Psoas muscle (tissue), 8 donors: ENCODE results near the gene IGF1. TPM values are rescaled to one million over a fixed set of nuclear protein-coding genes. Genes with fewer than 3 reads are reported as not detected.

Source experiments
- ATAC-seq, 4 donors: fragments of 200-7000 bp; cut with Tn5 transposase; one replicate each; pipeline ENCODE4 v1.9.1; 2020; ENCODE audit warnings: moderate library complexity in 3 of 4, mild to moderate bottlenecking in 2 of 4
- DNase-seq, 2 donors: peaks; one replicate each; pipeline ENCODE4 v3.0.0-alpha.2; 2020
- H3K27ac ChIP-seq: fragments of 200-600 bp; one replicate; pipeline ENCODE4 v1.8.0; 2022
- H3K27me3 ChIP-seq, 3 donors: fragments of 200-600 bp in 1 of 3; one replicate each; pipeline versions ENCODE4 v1.6.1 to v1.8.0; 2013 to 2022; ENCODE audit warnings: low read length in 2 of 3, mild to moderate bottlenecking in 2 of 3, moderate library complexity in 1 of 3; ENCODE audit not compliant: insufficient read depth in 3 of 3
- H3K36me3 ChIP-seq, 2 donors: fragments of 200-600 bp in 1 of 2; one replicate each; pipeline versions ENCODE4 v1.6.1 to v1.8.0; 2013 to 2022; ENCODE audit warnings: low read depth in 1 of 2, mild to moderate bottlenecking in 1 of 2, moderate library complexity in 1 of 2; ENCODE audit not compliant: insufficient read depth in 1 of 2
- H3K4me1 ChIP-seq: fragments of 200-600 bp; one replicate; pipeline ENCODE4 v1.8.0; 2022
- H3K4me3 ChIP-seq: fragments of 200-600 bp; one replicate; pipeline ENCODE4 v1.8.0; 2022; ENCODE audit warnings: mild to moderate bottlenecking
- H3K9me3 ChIP-seq: fragments of 200-600 bp; one replicate; pipeline ENCODE4 v1.8.0; 2022
- WGBS, 3 donors: extraction: QIAGEN DNeasy Blood & Tissue Kit; methylation state at CpG; one replicate each; pipeline versions ENCODE4 v1.1.6 to v1.1.7; 2013; 5-methylcytosine and 5-hydroxymethylcytosine counted together
- intact Hi-C, 2 donors: fragments of 100-400 bp; cut with DNase I; formaldehyde crosslinking; loops; one replicate each; pipeline versions ENCODE4 v1.11.0 to v1.14.2; 2022
- polyA plus RNA-seq, 3 donors: library from polyadenylated mRNA; stranded (reverse); fragments of 200-250 nt; gene quantifications; one replicate each; pipeline ENCODE4 v1.2.3, GENCODE V29; 2013
- total RNA-seq, 4 donors: library from RNA; stranded (reverse); fragmentation: NEBNext Ultra II Directional in 2 of 4; extraction: Animal tissue kit (Norgen Biotek cat#: 25700) in 2 of 4; gene quantifications; one replicate each; pipeline versions ENCODE4 v1.2.1 to v1.2.4, GENCODE V29; 2021 to 2023
- TF ChIP-seq, protein P1 (sequence below): fragments of 200-600 bp; IDR thresholded peaks from one replicate; pipeline ENCODE4 v1.8.0; 2022; ENCODE audit warnings: antibody characterized with exemption
- donor health status: healthy with polysubstance abuse.
- donor health status: DM: no; HTN: no; CAD: no; lungs with moderate emphysema.
- donor health status: Bipolar disorder and iron deficiency.
- donor health status: healthy.
- donor health status: DM: yes; HTN: yes; CAD: no.
- donor health status: DM: no; HTN: no; CAD: no.
- donor health status: DM: no; HTN: no; CAD: no.
- donor health status: DM: yes; HTN: yes; CAD: no.

IGF1 gene
- total and polyA plus RNA-seq, 7 donors = 5.3 to 30.2 (median 18.7) TPM

- Histone ChIP-seq H3K27ac (no peak overlapping the region), H3K9me3 (no peaks in the 10 kb centered on the region), H3K36me3 (no peaks in the 10 kb centered on the region), H3K4me1 (peaks cover 28% of the 10 kb centered on the region), H3K27me3 (no peaks in the 10 kb centered on the region), H3K4me3 (no peak overlapping the region)
- 72 to 79% (median 72%) methylated on average over 3 of the region's 3 CpGs for WGBS, 3 donors
- TF ChIP-seq, protein P1, sequence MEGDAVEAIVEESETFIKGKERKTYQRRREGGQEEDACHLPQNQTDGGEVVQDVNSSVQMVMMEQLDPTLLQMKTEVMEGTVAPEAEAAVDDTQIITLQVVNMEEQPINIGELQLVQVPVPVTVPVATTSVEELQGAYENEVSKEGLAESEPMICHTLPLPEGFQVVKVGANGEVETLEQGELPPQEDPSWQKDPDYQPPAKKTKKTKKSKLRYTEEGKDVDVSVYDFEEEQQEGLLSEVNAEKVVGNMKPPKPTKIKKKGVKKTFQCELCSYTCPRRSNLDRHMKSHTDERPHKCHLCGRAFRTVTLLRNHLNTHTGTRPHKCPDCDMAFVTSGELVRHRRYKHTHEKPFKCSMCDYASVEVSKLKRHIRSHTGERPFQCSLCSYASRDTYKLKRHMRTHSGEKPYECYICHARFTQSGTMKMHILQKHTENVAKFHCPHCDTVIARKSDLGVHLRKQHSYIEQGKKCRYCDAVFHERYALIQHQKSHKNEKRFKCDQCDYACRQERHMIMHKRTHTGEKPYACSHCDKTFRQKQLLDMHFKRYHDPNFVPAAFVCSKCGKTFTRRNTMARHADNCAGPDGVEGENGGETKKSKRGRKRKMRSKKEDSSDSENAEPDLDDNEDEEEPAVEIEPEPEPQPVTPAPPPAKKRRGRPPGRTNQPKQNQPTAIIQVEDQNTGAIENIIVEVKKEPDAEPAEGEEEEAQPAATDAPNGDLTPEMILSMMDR = no peak
- ATAC-seq (no peak), DNase-seq (no peak)
- intact Hi-C loops = no loop called here
Measured at GRCh38 chr12:102423462-102423861, 56.9 kb downstream of the IGF1 start.

DNA sequence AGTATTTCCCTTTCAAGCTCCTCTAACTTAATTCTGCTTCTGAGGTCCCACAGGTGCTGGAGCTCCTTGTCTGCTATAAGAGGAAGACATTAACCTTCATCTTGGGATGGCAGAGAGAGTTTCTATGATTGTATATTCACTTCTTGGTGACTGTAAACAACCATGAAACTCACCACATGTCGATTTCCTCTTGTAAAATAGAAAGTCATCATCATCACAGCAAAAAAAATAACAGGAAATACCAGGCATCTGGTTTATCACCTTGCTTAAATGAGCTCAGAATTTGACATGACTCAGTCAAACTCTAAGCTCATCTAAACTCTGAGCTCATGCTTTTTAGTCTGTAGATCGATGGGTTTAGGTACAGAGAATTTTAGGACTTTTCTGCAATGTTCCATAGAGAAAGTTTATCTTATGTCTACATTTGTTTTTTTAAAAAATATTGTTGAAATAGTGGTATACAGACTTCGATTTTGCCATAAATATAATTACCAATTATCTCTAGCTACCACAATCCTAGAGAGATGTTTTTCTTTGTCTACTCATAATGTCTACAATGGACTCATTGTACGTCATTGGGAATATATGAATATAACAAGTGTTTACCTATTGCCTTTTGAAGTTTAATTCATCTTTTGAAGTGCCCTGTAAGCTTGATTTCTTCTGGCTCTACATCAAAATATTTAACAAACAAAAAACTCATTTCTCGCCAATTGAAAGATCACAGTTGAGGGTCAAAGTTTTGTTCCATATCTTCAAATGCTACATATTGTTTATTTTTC lies 58.4 kb downstream of the IGF1 start:
- Histone ChIP-seq H3K4me3 (no peak overlapping the region), H3K4me1 (peaks cover 25% of the 10 kb centered on the region), H3K9me3 (no peaks in the 10 kb centered on the region), H3K36me3 (no peaks in the 10 kb centered on the region), H3K27me3 (no peaks in the 10 kb centered on the region), H3K27ac (no peak overlapping the region)
- DNase-seq = no peak
- intact Hi-C loops = no loop called here
- WGBS, 3 donors = 77 to 87% (median 81%) methylated on average over 5 of the region's 5 CpGs
- TF ChIP-seq, protein P1 = no peak
- ATAC-seq = no peak

GRCh38 chr12:102419094-102419764 lies 61.1 kb downstream of the IGF1 start:
- DNase-seq (no peak), ATAC-seq (no peak)
- Histone ChIP-seq H3K36me3 (no peaks in the 10 kb centered on the region), H3K4me1 (peaks cover 4% of the 10 kb centered on the region), H3K27ac (no peak overlapping the region), H3K9me3 (no peaks in the 10 kb centered on the region), H3K27me3 (no peaks in the 10 kb centered on the region), H3K4me3 (no peak overlapping the region)
- intact Hi-C loops = no loop called here
- TF ChIP-seq, protein P1 = no peak
- 93 to 96% (median 95%) methylated on average over 11 of the region's 11 CpGs for WGBS, 3 donors

DNA sequence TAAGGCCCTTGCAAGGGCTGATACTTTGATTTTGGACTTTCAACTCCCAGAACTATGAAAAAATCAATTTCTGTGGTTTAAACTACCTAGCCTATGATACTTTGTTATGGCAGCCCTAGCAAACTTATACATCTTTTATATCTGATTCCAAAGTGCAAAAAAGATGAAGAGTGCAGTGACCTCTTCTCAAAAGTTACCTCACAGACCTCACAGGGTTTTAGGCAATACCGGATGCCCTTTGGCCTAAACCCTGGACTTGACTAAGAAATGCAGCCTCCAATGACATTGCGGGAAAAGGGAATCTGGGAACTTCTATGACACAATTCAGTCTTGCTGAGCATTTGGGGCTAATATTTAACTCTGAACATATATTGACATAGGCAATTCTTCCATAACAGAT lies 63.3 kb downstream of the IGF1 start:
- no peaks in the 10 kb centered on the region for H3K9me3 ChIP-seq
- DNase-seq (no peak), ATAC-seq (no peak)
- H3K27me3 ChIP-seq = no peaks in the 10 kb centered on the region
- TF ChIP-seq, protein P1 = no peak
- no peak overlapping the region for H3K4me3 ChIP-seq
- H3K4me1 ChIP-seq = peaks cover 4% of the 10 kb centered on the region
- no peak overlapping the region for H3K27ac ChIP-seq
- 91 to 100% (median 94%) methylated on average over 2 of the region's 2 CpGs for WGBS, 3 donors
- intact Hi-C loops = no loop called here
- H3K36me3 ChIP-seq = no peaks in the 10 kb centered on the region
